ENCODE data around the gene THEMIS2. TPM values are rescaled to one million over a fixed set of nuclear protein-coding genes. Genes with fewer than 3 reads are reported as not detected.

The THEMIS2 gene
- total RNA-seq, 2 experiments from 2014 or later, result 35.9 to 39.9 TPM

Other genes with a start within 250 kb of the THEMIS2 start
- under 1 TPM; 0.08 to 0.21 TPM for gene FGR, start 237.4 kb upstream of the THEMIS2 start, total RNA-seq
- gene IFI6, start 200.4 kb upstream of the THEMIS2 start, total RNA-seq, result 100 to 1,000 TPM; 271 to 272 TPM
- gene FAM76A, start 146.6 kb upstream of the THEMIS2 start, total RNA-seq, result 10 to 100 TPM; 14.6 to 17.5 TPM
- gene STX12, start 99.3 kb upstream of the THEMIS2 start, total RNA-seq, result 10 to 100 TPM; 21.8 to 23.9 TPM
- gene PPP1R8, start 41.8 kb upstream of the THEMIS2 start, total RNA-seq, result 10 to 100 TPM; 61.4 to 66.6 TPM
- 10 to 100 TPM; 79.0 to 81.0 TPM for gene RPA2, start 42.0 kb downstream of the THEMIS2 start, total RNA-seq
- under 1 TPM; 0.76 to 0.82 TPM for gene SMPDL3B, start 62.5 kb downstream of the THEMIS2 start, total RNA-seq
- 1 to 10 TPM; 8.0 TPM for gene XKR8, start 87.4 kb downstream of the THEMIS2 start, total RNA-seq
- 10 to 100 TPM; 33.5 to 34.5 TPM for gene EYA3, start 216.1 kb downstream of the THEMIS2 start, total RNA-seq